ENCODE results near the gene BCAN. TPM values are rescaled to one million over a fixed set of nuclear protein-coding genes. Genes with fewer than 3 reads are reported as not detected.

The BCAN gene
- total and polyA plus RNA-seq, 2 of the 8 experiments (the other 6 are each of a cell fraction or from before 2014, with no cell fraction given) = 4.5 to 24.0 TPM

- Histone ChIP-seq H2BK12ac (ENCODE audit: low read depth, low read length) (no peak overlapping the region), H3K56ac (replicated peaks; ENCODE audit: insufficient read length, low read depth, low read length) (no peak overlapping the region), H2AFZ (ENCODE audit: low read length) (no peak overlapping the region), H2BK20ac (ENCODE audit: low read length) (no peak overlapping the region), H3K4me2 (ENCODE audit: insufficient read depth in 1 of 2, low read depth in 2 of 2, low read length in 2 of 2) (no peak overlapping the region), H3K4ac (replicated peaks; ENCODE audit: insufficient read length, low read depth, low read length) (no peak overlapping the region), H3K36me3 (ENCODE audit: control insufficient read depth in 2 of 4, insufficient read depth in 4 of 4, low read length in 3 of 4) (peaks cover 19 to 53% (median 41%) of the 10 kb centered on the region in 4 experiments), H3K9ac (replicated peaks in 1 of 4; ENCODE audit: extremely low read depth in 1 of 4, low read depth in 3 of 4, low read length in 3 of 4) (no peak overlapping the region), H3K4me3 (ENCODE audit: extremely low read depth in 1 of 4, insufficient read depth in 2 of 4, low read depth in 3 of 4, low read length in 4 of 4) (no peak overlapping the region), H4K91ac (replicated peaks; ENCODE audit: insufficient read length, low read length) (no peak overlapping the region), H3K14ac (ENCODE audit: insufficient read length) (no peak overlapping the region), H2BK15ac (ENCODE audit: low read length) (no peak overlapping the region), H3K18ac (ENCODE audit: extremely low read depth, low read length) (no peak overlapping the region), H3K27me3 (replicated peaks in 1 of 4; ENCODE audit: control insufficient read depth in 3 of 4, extremely low read depth in 1 of 4, insufficient read depth in 3 of 4, low read length in 3 of 4) (no peaks in the 10 kb centered on the region), H3K79me2 (ENCODE audit: control insufficient read depth in 1 of 2, insufficient read depth in 2 of 2, low read length in 2 of 2) (no peaks in the 10 kb centered on the region), H4K5ac (ENCODE audit: insufficient read length, low read depth, low read length) (no peak overlapping the region), H3K27ac (ENCODE audit: low read depth, low read length) (no peak overlapping the region), H2BK5ac (ENCODE audit: low read depth, low read length) (no peak overlapping the region), H2BK120ac (replicated peaks; ENCODE audit: low read depth, low read length) (no peak overlapping the region), H3K79me1 (ENCODE audit: low read depth, low read length) (0 out of 2 replicates have a peak, but pooled peaks cover 2% of the 10 kb centered on the region), H3K23me2 (ENCODE audit: low read depth, low read length) (peaks cover 10% of the 10 kb centered on the region), H4K8ac (ENCODE audit: extremely low read depth, insufficient read depth, low read length) (no peak overlapping the region), H4K20me1 (replicated peaks in 1 of 2; ENCODE audit: control insufficient read depth in 1 of 2, insufficient read depth in 2 of 2, low read length in 2 of 2) (peaks cover 0 to 6% of the 10 kb centered on the region in 2 experiments), H3K9me3 (ENCODE audit: insufficient read depth in 2 of 2, low read depth in 1 of 2, low read length in 1 of 2) (no peaks in the 10 kb centered on the region), H3K23ac (ENCODE audit: insufficient read length) (no peak overlapping the region), H2AK5ac (ENCODE audit: low read depth, low read length) (no peak overlapping the region), H3K4me1 (replicated peaks in 1 of 4; ENCODE audit: control insufficient read depth in 3 of 4, insufficient read depth in 4 of 4, low read length in 3 of 4) (peaks cover 0 to 10% (median 2%) of the 10 kb centered on the region in 4 experiments; a peak in 4 of 7 replicates)
- ChIA-PET POLR2A (ENCODE audit: partially characterized antibody) (interaction anchor here (0.7 to 5.1 kb wide), 10 partner anchors 8 to 104 kb away, joined by 3 to 66 read pairs (median 7); partner anchors contain the start of genes GPATCH4, MEF2D, NES and TTC24), CTCF (ENCODE audit: partially characterized antibody) (interaction anchor here (0.8 to 5.3 kb wide), 11 partner anchors 8 to 91 kb away, joined by 3 to 45 read pairs (median 5); partner anchors contain the start of genes GPATCH4 and HAPLN2)
- WGBS, 2 experiments (ENCODE audit: extremely low coverage in 1 of 2, insufficient coverage in 1 of 2, insufficient read length in 1 of 2, insufficient replicate concordance in 2 of 2, low coverage in 1 of 2, low lambda C conversion rate in 2 of 2, missing lambda C conversion rate in 1 of 2) = 88% methylated on average over 8 of the region's 8 CpGs; no CpG with 5 or more reads in 1 of the 2 experiments
- TF ChIP-seq TEAD4 (IDR thresholded peaks at IDR 0.05; ENCODE audit: low read depth, low read length) = no peak
- TF ChIP-seq MAX (IDR thresholded peaks at IDR 0.05) = no peak
- TF ChIP-seq GABPA (IDR thresholded peaks at IDR 0.05; ENCODE audit: borderline replicate concordance, insufficient read depth, low read length) = no peak
- TF ChIP-seq SIX5 (IDR thresholded peaks at IDR 0.05; ENCODE audit: low read depth, low read length) = no peak
- no peak for TF ChIP-seq SRF (IDR thresholded peaks at IDR 0.05; ENCODE audit: low read depth, low read length)
- TF ChIP-seq JUN (IDR thresholded peaks at IDR 0.05; ENCODE audit: low read depth, low read length) = no peak
- TF ChIP-seq TAF7 (optimal IDR thresholded peaks at IDR 0.05; ENCODE audit: borderline replicate concordance, low read depth, low read length) = no peak
- TF ChIP-seq HDAC2 (IDR thresholded peaks at IDR 0.05; ENCODE audit: borderline replicate concordance in 1 of 2, low read depth in 2 of 2, low read length in 2 of 2) = no peak
- TF ChIP-seq GTF2F1 (IDR thresholded peaks at IDR 0.05; ENCODE audit: borderline replicate concordance, low read depth, low read length) = no peak
- TF ChIP-seq, protein P1, sequence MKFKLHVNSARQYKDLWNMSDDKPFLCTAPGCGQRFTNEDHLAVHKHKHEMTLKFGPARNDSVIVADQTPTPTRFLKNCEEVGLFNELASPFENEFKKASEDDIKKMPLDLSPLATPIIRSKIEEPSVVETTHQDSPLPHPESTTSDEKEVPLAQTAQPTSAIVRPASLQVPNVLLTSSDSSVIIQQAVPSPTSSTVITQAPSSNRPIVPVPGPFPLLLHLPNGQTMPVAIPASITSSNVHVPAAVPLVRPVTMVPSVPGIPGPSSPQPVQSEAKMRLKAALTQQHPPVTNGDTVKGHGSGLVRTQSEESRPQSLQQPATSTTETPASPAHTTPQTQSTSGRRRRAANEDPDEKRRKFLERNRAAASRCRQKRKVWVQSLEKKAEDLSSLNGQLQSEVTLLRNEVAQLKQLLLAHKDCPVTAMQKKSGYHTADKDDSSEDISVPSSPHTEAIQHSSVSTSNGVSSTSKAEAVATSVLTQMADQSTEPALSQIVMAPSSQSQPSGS (IDR thresholded peaks at IDR 0.05; ENCODE audit: low read length) = no peak
- no peak for TF ChIP-seq TAF1 (IDR thresholded peaks at IDR 0.05; ENCODE audit: low read depth, low read length)
- TF ChIP-seq SP2 (IDR thresholded peaks at IDR 0.05; ENCODE audit: low read length) = no peak
- FAIRE-seq (no peak), DNase-seq (ENCODE audit: low read depth in 1 of 2, low spot score in 2 of 2) (no peak)
Measured at GRCh38 chr1:156593661-156593989, 48.3 kb upstream of the BCAN start.

Data from H1 (cell line).